H9 (cell line): Measurements from ENCODE around the gene FAM120A. TPM values are rescaled to one million over a fixed set of nuclear protein-coding genes. Genes with fewer than 3 reads are reported as not detected.

ENCODE experiments used
- DNase-seq: peaks from one replicate; pipeline ENCODE4 v3.0.0-alpha.2; 2017
- H2AFZ ChIP-seq: one replicate; pipeline ENCODE4 v1.6.1; 2013; ENCODE audit warnings: mild to moderate bottlenecking, low read length, control low read depth, moderate library complexity
- H2AK5ac ChIP-seq: 2 replicates; pipeline ENCODE4 v1.6.1; 2013; ENCODE audit warnings: low read length, control low read depth, mixed read lengths; ENCODE audit not compliant: insufficient read length
- H2BK120ac ChIP-seq: one replicate; pipeline ENCODE4 v1.6.1; 2013; ENCODE audit warnings: low read depth, mild to moderate bottlenecking, low read length, control low read depth, inconsistent platforms; ENCODE audit not compliant: poor library complexity, severe bottlenecking
- H2BK12ac ChIP-seq: 2 replicates; pipeline ENCODE4 v1.6.1; 2013; ENCODE audit warnings: low read length, control low read depth, mixed read lengths, low read depth; ENCODE audit not compliant: insufficient read length
- H2BK15ac ChIP-seq: 2 replicates; pipeline ENCODE4 v1.6.1; 2013; ENCODE audit warnings: low read depth, low read length, control low read depth
- H2BK20ac ChIP-seq: one replicate; pipeline ENCODE4 v1.6.1; 2013; ENCODE audit warnings: low read depth, mild to moderate bottlenecking, low read length, control low read depth, inconsistent platforms; ENCODE audit not compliant: poor library complexity, severe bottlenecking
- H2BK5ac ChIP-seq: 2 replicates; pipeline ENCODE4 v1.6.1; 2013; ENCODE audit warnings: low read length, control low read depth, mixed read lengths; ENCODE audit not compliant: insufficient read length
- H3K14ac ChIP-seq: 2 replicates; pipeline ENCODE4 v1.6.1; 2013; ENCODE audit warnings: low read length, control low read depth; ENCODE audit not compliant: insufficient read depth
- H3K18ac ChIP-seq: 2 replicates; pipeline ENCODE4 v1.6.1; 2013; ENCODE audit warnings: low read depth, mild to moderate bottlenecking, mixed read lengths, low read length, control low read depth; ENCODE audit not compliant: insufficient read length
- H3K23ac ChIP-seq: 2 replicates; pipeline ENCODE4 v1.6.1; 2013; ENCODE audit warnings: low read length, control low read depth, mixed read lengths, low read depth; ENCODE audit not compliant: insufficient read length
- H3K23me2 ChIP-seq: 2 replicates; pipeline ENCODE4 v1.6.1; 2013; ENCODE audit warnings: low read depth, mild to moderate bottlenecking, mixed read lengths, low read length, control low read depth; ENCODE audit not compliant: insufficient read length, poor library complexity, severe bottlenecking
- H3K27ac ChIP-seq: 2 replicates; pipeline ENCODE4 v1.5.1; 2013; ENCODE audit warnings: low read length, control low read depth, mixed read lengths, low read depth; ENCODE audit not compliant: insufficient read length
- H3K27me3 ChIP-seq: 2 replicates; pipeline ENCODE4 v1.6.1; 2013; ENCODE audit warnings: low read length, control low read depth, inconsistent platforms; ENCODE audit not compliant: insufficient read depth
- H3K4ac ChIP-seq: 2 replicates; pipeline ENCODE4 v1.6.1; 2013; ENCODE audit warnings: low read depth, mild to moderate bottlenecking, control low read depth, inconsistent platforms, low read length, moderate library complexity
- H3K4me1 ChIP-seq: 2 replicates; pipeline ENCODE4 v1.6.1; 2013; ENCODE audit warnings: low read length, control low read depth, inconsistent platforms; ENCODE audit not compliant: insufficient read depth
- H3K4me2 ChIP-seq: 2 replicates; pipeline ENCODE4 v1.6.1; 2013; ENCODE audit warnings: low read length, control low read depth, mixed read lengths; ENCODE audit not compliant: insufficient read length, insufficient read depth
- H3K56ac ChIP-seq: 2 replicates; pipeline ENCODE4 v1.6.1; 2013; ENCODE audit warnings: low read depth, mild to moderate bottlenecking, mixed read lengths, low read length, control low read depth; ENCODE audit not compliant: insufficient read length
- H3K79me1 ChIP-seq: 2 replicates; pipeline ENCODE4 v1.6.1; 2013; ENCODE audit warnings: low read depth, mild to moderate bottlenecking, moderate library complexity, low read length, control low read depth, inconsistent platforms; ENCODE audit not compliant: insufficient read depth, poor library complexity, severe bottlenecking
- H3K79me2 ChIP-seq: 2 replicates; pipeline ENCODE4 v1.6.1; 2013; ENCODE audit warnings: low read length, control low read depth, inconsistent platforms; ENCODE audit not compliant: insufficient read depth
- H3K9ac ChIP-seq: 2 replicates; pipeline ENCODE4 v1.6.1; 2013; ENCODE audit warnings: low read length, control low read depth, mixed read lengths; ENCODE audit not compliant: insufficient read length; ENCODE audit errors: extremely low read depth
- H3K9me3 ChIP-seq: one replicate; pipeline ENCODE4 v1.6.1; 2013; ENCODE audit warnings: low read depth, low read length, inconsistent platforms; ENCODE audit not compliant: control insufficient read depth
- H3T11ph ChIP-seq: one replicate; pipeline ENCODE4 v1.6.1; 2013; ENCODE audit warnings: mild to moderate bottlenecking, low read length, control low read depth, inconsistent platforms
- H4K20me1 ChIP-seq: one replicate; pipeline ENCODE4 v1.6.1; 2013; ENCODE audit not compliant: control insufficient read depth, insufficient read length, insufficient read depth
- H4K5ac ChIP-seq: 2 replicates; pipeline ENCODE4 v1.6.1; 2013; ENCODE audit warnings: low read depth, mild to moderate bottlenecking, mixed read lengths, low read length, control low read depth; ENCODE audit not compliant: insufficient read length
- H4K8ac ChIP-seq: replicated peaks from 2 replicates; pipeline ENCODE4 v1.6.1; 2013; ENCODE audit warnings: low read length, control low read depth, mixed read lengths, low read depth; ENCODE audit not compliant: insufficient read length
- H4K91ac ChIP-seq: 2 replicates; pipeline ENCODE4 v1.6.1; 2013; ENCODE audit warnings: low read depth, mild to moderate bottlenecking, moderate library complexity, mixed read lengths, low read length, control low read depth; ENCODE audit not compliant: insufficient read length
- H3K27ac Mint-ChIP-seq, 3 experiments: 2 replicates in 2 of 3; 3 replicates in 1 of 3; pipeline ENCODE4 v1.8.0; 2020 to 2021; ENCODE audit warnings: mixed read lengths in 3 of 3, mild to moderate bottlenecking in 1 of 3, moderate library complexity in 1 of 3
- H3K27me3 Mint-ChIP-seq: 2 replicates; pipeline ENCODE4 v1.8.0; 2021; ENCODE audit warnings: low read depth, mild to moderate bottlenecking, moderate library complexity, mixed read lengths
- H3K36me3 Mint-ChIP-seq, 3 experiments: 2 replicates in 2 of 3; 3 replicates in 1 of 3; pipeline ENCODE4 v1.8.0; 2020 to 2021; ENCODE audit warnings: low read depth in 3 of 3, mixed read lengths in 3 of 3; ENCODE audit not compliant: insufficient read depth in 1 of 3
- H3K4me1 Mint-ChIP-seq, 2 experiments: 2 replicates each; pipeline ENCODE4 v1.8.0; 2020; ENCODE audit warnings: mixed read lengths in 2 of 2
- H3K4me3 Mint-ChIP-seq, 2 experiments: 2 replicates in 1 of 2; 3 replicates in 1 of 2; pipeline ENCODE4 v1.8.0; 2020 to 2021; ENCODE audit warnings: mild to moderate bottlenecking in 2 of 2, mixed read lengths in 2 of 2, moderate library complexity in 1 of 2
- H3K9me3 Mint-ChIP-seq, 2 experiments: 2 replicates in 1 of 2; 3 replicates in 1 of 2; pipeline ENCODE4 v1.8.0; 2020; ENCODE audit warnings: mild to moderate bottlenecking in 2 of 2, mixed read lengths in 2 of 2, moderate library complexity in 1 of 2
- WGBS: extraction: QIAGEN DNeasy Blood & Tissue Kit; methylation state at CpG from one replicate; pipeline ENCODE4 v1.1.7; 2013; ENCODE audit warnings: missing lambda C conversion rate, low lambda C conversion rate, mixed read lengths; ENCODE audit not compliant: insufficient read length; ENCODE audit errors: extremely low coverage; 5-methylcytosine and 5-hydroxymethylcytosine counted together
- total RNA-seq: library from RNA; stranded (reverse); gene quantifications from 2 replicates; pipeline ENCODE4 v1.2.1, GENCODE V29; 2021
- TF ChIP-seq, protein P1 (sequence below): fragments of 200-600 bp; sonication (generic); conservative IDR thresholded peaks from 3 replicates; pipeline ENCODE4 v1.8.0; 2021; ENCODE audit warnings: antibody characterized with exemption, mild to moderate bottlenecking

Gene FAM120A
- total RNA-seq, 1 experiment from 2014 or later: 57.7 TPM

DNA sequence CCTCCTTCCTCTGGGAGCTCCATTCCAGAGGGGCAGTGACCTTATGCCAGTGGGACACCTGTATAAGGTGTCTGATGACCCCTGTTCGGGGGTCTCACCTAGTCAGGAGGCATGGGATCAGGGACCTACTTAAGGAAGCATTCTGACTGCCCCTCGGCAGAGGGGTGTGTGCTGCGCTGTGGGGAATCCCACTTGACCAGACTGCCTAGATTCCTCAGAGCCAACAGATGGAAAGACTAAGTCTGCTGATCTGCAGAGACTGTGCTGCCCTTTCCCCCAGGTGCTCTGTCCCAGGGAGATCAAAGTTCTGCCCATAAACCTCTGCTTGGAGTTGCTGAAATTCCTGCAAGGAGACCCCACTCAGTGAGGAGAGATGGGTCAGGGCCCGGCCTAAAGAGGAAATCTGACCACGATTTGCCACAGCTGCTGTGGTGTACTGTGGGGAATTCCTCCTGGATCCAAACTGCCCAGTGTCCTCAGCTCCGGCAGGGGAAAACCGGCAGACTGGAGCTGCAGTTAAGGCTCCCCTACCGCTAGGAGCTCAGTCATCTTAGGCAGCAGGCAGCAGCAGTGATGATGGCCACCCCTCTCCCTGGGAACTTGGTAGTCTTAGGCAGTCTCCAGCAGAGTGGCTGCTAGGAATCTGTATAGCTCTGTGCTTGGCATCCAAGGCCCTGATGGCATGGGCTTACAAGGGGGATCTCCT, 34.8 kb upstream of the FAM120A start:
- H3K9me3 Mint-ChIP-seq: peaks cover 14 to 23% of the 10 kb centered on the region in 2 experiments
- H2BK15ac ChIP-seq: no peak overlapping the region
- H4K8ac ChIP-seq: no peak overlapping the region
- no peaks in the 10 kb centered on the region for H4K20me1 ChIP-seq
- WGBS: no CpG with 5 or more reads among the region's 8 CpGs
- H3K9ac ChIP-seq: no peak overlapping the region
- H3K23me2 ChIP-seq: no peaks in the 10 kb centered on the region
- H3K4me3 Mint-ChIP-seq: no peak overlapping the region
- no peak overlapping the region for H2BK5ac ChIP-seq
- no peak overlapping the region for H2BK120ac ChIP-seq
- peaks cover 0 to 2% of the 10 kb centered on the region in 2 experiments; a peak in 2 of 4 replicates for H3K4me1 Mint-ChIP-seq
- no peak overlapping the region for H4K91ac ChIP-seq
- H3K4me1 ChIP-seq: no peaks in the 10 kb centered on the region
- no peak overlapping the region for H3T11ph ChIP-seq
- TF ChIP-seq, protein P1, sequence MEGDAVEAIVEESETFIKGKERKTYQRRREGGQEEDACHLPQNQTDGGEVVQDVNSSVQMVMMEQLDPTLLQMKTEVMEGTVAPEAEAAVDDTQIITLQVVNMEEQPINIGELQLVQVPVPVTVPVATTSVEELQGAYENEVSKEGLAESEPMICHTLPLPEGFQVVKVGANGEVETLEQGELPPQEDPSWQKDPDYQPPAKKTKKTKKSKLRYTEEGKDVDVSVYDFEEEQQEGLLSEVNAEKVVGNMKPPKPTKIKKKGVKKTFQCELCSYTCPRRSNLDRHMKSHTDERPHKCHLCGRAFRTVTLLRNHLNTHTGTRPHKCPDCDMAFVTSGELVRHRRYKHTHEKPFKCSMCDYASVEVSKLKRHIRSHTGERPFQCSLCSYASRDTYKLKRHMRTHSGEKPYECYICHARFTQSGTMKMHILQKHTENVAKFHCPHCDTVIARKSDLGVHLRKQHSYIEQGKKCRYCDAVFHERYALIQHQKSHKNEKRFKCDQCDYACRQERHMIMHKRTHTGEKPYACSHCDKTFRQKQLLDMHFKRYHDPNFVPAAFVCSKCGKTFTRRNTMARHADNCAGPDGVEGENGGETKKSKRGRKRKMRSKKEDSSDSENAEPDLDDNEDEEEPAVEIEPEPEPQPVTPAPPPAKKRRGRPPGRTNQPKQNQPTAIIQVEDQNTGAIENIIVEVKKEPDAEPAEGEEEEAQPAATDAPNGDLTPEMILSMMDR: no peak
- H3K79me2 ChIP-seq: no peaks in the 10 kb centered on the region
- H3K23ac ChIP-seq: no peak overlapping the region
- no peaks in the 10 kb centered on the region for H3K27me3 ChIP-seq
- H3K9me3 ChIP-seq: no peaks in the 10 kb centered on the region
- no peak overlapping the region for H3K4me2 ChIP-seq
- no peak overlapping the region for H3K56ac ChIP-seq
- no peaks in the 10 kb centered on the region; the same call in 1 of the 2 replicates for H3K27me3 Mint-ChIP-seq
- H3K14ac ChIP-seq: no peak overlapping the region
- no peaks in the 10 kb centered on the region for H3K79me1 ChIP-seq
- no peak overlapping the region for H3K4ac ChIP-seq
- no peak overlapping the region for H2AFZ ChIP-seq
- no peak overlapping the region for H3K27ac ChIP-seq
- no peak overlapping the region for H4K5ac ChIP-seq
- no peak overlapping the region for H3K27ac Mint-ChIP-seq
- no peak overlapping the region for H2BK12ac ChIP-seq
- peaks cover 0 to 12% (median 9%) of the 10 kb centered on the region in 3 experiments; a peak in 5 of 7 replicates for H3K36me3 Mint-ChIP-seq
- no peak overlapping the region for H3K18ac ChIP-seq
- H2BK20ac ChIP-seq: no peak overlapping the region
- no peak for DNase-seq
- no peak overlapping the region for H2AK5ac ChIP-seq
